Activated CD8-positive, alpha-beta memory T cell treated with anti-CD3 and anti-CD28 coated beads, Interleukin-2, amount 50 U/mL, for 4 hours (primary cell): ENCODE results near the gene SERPINA1.
"Not testable (repeated sequence)": the region's sequence is repeated elsewhere in the genome, so short reads cannot be mapped to it uniquely, and the experiment has no call there.

ENCODE experiments used
- DNase-seq: peaks from one replicate; pipeline ENCODE4 v3.0.0-alpha.2; 2020

Gene SERPINA1

GRCh38 chr14:94382716-94383596 lies 5.4 kb downstream of the SERPINA1 start:
- DNase-seq: no peak

- no peak for DNase-seq
These were observed 6.2 kb downstream of the SERPINA1 start for GRCh38 chr14:94382099-94382715.

- DNase-seq: no peak
These were observed 7.0 kb downstream of the SERPINA1 start for GRCh38 chr14:94381149-94382030.

- no peak for DNase-seq
These were observed 7.9 kb downstream of the SERPINA1 start for GRCh38 chr14:94380225-94381148.

GRCh38 chr14:94379291-94380224 lies 8.8 kb downstream of the SERPINA1 start:
- DNase-seq: no peak

GRCh38 chr14:94378527-94379290 lies 9.7 kb downstream of the SERPINA1 start:
- DNase-seq: no peak

- no peak for DNase-seq
These were observed 10.4 kb downstream of the SERPINA1 start for GRCh38 chr14:94377866-94378470.

- DNase-seq: no peak
These were observed 11.2 kb downstream of the SERPINA1 start for GRCh38 chr14:94376976-94377865.

- DNase-seq: no peak
These were observed 12.1 kb downstream of the SERPINA1 start for GRCh38 chr14:94376108-94376975.

GRCh38 chr14:94375552-94376107 lies 12.8 kb downstream of the SERPINA1 start:
- DNase-seq: no peak

- DNase-seq: no peak
These were observed 13.6 kb downstream of the SERPINA1 start for GRCh38 chr14:94374749-94375260.

GRCh38 chr14:94374116-94374515 lies 14.3 kb downstream of the SERPINA1 start:
- DNase-seq: no peak

GRCh38 chr14:94373708-94374107 lies 14.7 kb downstream of the SERPINA1 start:
- no peak for DNase-seq

- no peak for DNase-seq
These were observed 16.3 kb downstream of the SERPINA1 start for GRCh38 chr14:94372021-94372605.

GRCh38 chr14:94370524-94370910 lies 17.9 kb downstream of the SERPINA1 start:
- no peak for DNase-seq

- not testable (repeated sequence) for DNase-seq
These were observed 18.5 kb downstream of the SERPINA1 start for GRCh38 chr14:94369766-94370523.
